Common myeloid progenitor, CD34-positive (primary cell): ENCODE measurements around the gene CHPF.
A peak's percentile ranks its signal among the peaks of the same experiment; 100 is the strongest.

Source experiments
- CTCF ChIA-PET: fragments of 350-600 bp; sonication (Branson Sonifier 250); formaldehyde crosslinking; loops from one replicate; lab custom pipeline; 2021; ENCODE audit warnings: antibody characterized with exemption; lab: Charles Lee
- POLR2A ChIA-PET: fragments of 350-600 bp; sonication (Branson Sonifier 250); formaldehyde crosslinking; loops from one replicate; lab custom pipeline; 2021; ENCODE audit warnings: antibody characterized with exemption; lab: Charles Lee
- DNase-seq, 3 donors: peaks; one replicate each; pipeline versions ENCODE4 v3.0.0 to v3.0.0-alpha.2; 2013
- H3K27ac ChIP-seq, 2 experiments: 1 replicate in 1 of 2; 2 replicates in 1 of 2; pipeline ENCODE4 v1.7.0; 2013; ENCODE audit warnings: inconsistent platforms in 2 of 2, low read length in 2 of 2, mild to moderate bottlenecking in 2 of 2, low read depth in 1 of 2, moderate library complexity in 1 of 2; ENCODE audit not compliant: severe bottlenecking in 2 of 2, insufficient read depth in 1 of 2, poor library complexity in 1 of 2
- H3K27me3 ChIP-seq, 5 experiments: replicated peaks in 2 of 5; 1 replicate in 3 of 5; 2 replicates in 2 of 5; pipeline versions ENCODE4 v1.6.1 to v1.7.0; 2013; ENCODE audit warnings: low read length in 4 of 5, mild to moderate bottlenecking in 2 of 5, moderate library complexity in 2 of 5, inconsistent platforms in 1 of 5; ENCODE audit not compliant: insufficient read depth in 5 of 5, control insufficient read depth in 4 of 5
- H3K36me3 ChIP-seq, 4 experiments: 1 replicate in 2 of 4; 2 replicates in 2 of 4; pipeline versions ENCODE4 v1.6.1 to v1.7.0; 2013; ENCODE audit warnings: low read length in 3 of 4, control low read depth in 1 of 4, mild to moderate bottlenecking in 1 of 4; ENCODE audit not compliant: control insufficient read depth in 4 of 4, insufficient read depth in 4 of 4
- H3K4me1 ChIP-seq, 4 experiments: 1 replicate in 3 of 4; 2 replicates in 1 of 4; pipeline versions ENCODE4 v1.6.1 to v1.7.1; 2013; ENCODE audit warnings: low read length in 3 of 4, mild to moderate bottlenecking in 3 of 4, control low read depth in 1 of 4, inconsistent platforms in 1 of 4, moderate library complexity in 1 of 4; ENCODE audit not compliant: control insufficient read depth in 4 of 4, insufficient read depth in 4 of 4; ENCODE audit errors: control extremely low read depth in 1 of 4
- H3K4me3 ChIP-seq, 7 experiments: 1 replicate in 4 of 7; 2 replicates in 3 of 7; pipeline versions ENCODE4 v1.5.1 to v1.7.0; 2013; ENCODE audit warnings: mild to moderate bottlenecking in 7 of 7, low read length in 6 of 7, moderate library complexity in 6 of 7, inconsistent platforms in 2 of 7, low read depth in 2 of 7, control low read depth in 1 of 7; ENCODE audit not compliant: insufficient read depth in 4 of 7, control insufficient read depth in 1 of 7; ENCODE audit errors: extremely low read depth in 1 of 7
- H3K9me3 ChIP-seq, 5 experiments: 1 replicate in 4 of 5; 2 replicates in 1 of 5; pipeline versions ENCODE4 v1.6.1 to v1.7.1; 2013; ENCODE audit warnings: low read length in 4 of 5, mild to moderate bottlenecking in 2 of 5, inconsistent platforms in 1 of 5, low read depth in 1 of 5, moderate library complexity in 1 of 5; ENCODE audit not compliant: control insufficient read depth in 4 of 5, insufficient read depth in 2 of 5; ENCODE audit errors: control extremely low read depth in 1 of 5
- WGBS: methylation state at CpG from one replicate; pipeline ENCODE4 v1.1.5; 2013; ENCODE audit not compliant: insufficient coverage; 5-methylcytosine and 5-hydroxymethylcytosine counted together

CHPF gene

DNA sequence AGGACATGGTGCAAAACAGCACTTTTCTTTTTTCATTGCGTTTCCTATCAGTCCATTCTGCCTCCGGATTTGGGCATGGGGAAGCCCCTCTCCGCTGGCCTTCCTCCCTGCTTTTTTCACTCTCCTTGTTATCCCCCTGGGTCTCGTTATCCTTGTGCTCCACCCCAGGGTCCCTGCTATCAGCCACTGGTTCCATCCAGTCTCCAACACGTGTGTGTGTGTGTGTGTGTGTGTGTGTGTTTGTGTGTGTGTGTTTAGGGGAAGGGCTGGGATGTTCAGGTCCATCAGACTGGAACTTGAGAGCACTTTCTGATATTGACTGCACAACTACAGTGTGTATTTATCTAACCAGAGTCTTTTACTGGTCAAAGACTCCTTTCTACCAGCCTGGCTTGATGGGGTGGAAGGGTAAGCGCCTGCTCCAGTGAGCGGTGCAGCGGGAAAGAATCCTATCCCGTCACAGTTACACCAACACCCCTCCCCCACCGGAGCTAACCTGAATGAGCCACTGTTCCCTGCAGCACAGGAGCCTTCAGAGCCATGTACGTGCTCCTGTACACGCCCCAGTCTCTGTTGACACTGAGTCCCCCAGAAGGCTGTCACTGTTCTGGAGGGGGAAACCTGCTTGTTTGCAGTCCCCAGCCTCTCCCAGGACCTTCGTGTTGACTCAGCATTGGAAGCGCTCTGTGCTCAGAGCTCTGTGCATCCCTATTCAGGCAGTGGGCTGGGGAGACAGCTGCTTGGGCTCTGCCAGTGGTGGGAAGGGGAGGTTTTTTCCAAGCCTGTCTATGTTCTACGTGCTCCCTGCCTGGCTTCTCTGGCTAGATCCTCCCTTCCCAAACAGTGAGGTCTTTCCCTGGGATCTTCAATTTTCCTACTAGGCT is 33.1 kb upstream of the CHPF start:
- CTCF ChIA-PET = interaction anchor here (0.7 to 2.0 kb wide), 6 partner anchors 9 to 20 kb away, joined by 3 to 10 read pairs (median 6); partner anchors contain the start of gene STK11IP
- Histone ChIP-seq H3K27me3 (peaks cover 0 to 4% (median 0%) of the 10 kb centered on the region in 5 experiments), H3K4me3 (no peak overlapping the region), H3K36me3 (no peaks in the 10 kb centered on the region), H3K9me3 (no peaks in the 10 kb centered on the region), H3K27ac (no peak overlapping the region), H3K4me1 (peaks cover 0 to 7% (median 3%) of the 10 kb centered on the region in 4 experiments)
- POLR2A ChIA-PET = no interaction called here
- no peak for DNase-seq
- 75% methylated on average over 9 of the region's 15 CpGs for WGBS

GRCh38 chr2:219575566-219576504 is 32.2 kb upstream of the CHPF start:
- Histone ChIP-seq H3K4me3 (no peak overlapping the region), H3K9me3 (no peaks in the 10 kb centered on the region), H3K27ac (no peak overlapping the region), H3K27me3 (peaks cover 0 to 4% (median 0%) of the 10 kb centered on the region in 5 experiments), H3K4me1 (peaks cover 0 to 11% (median 7%) of the 10 kb centered on the region in 4 experiments), H3K36me3 (no peaks in the 10 kb centered on the region)
- no peak for DNase-seq
- CTCF ChIA-PET = interaction anchor here (1.2 to 2.4 kb wide), 4 partner anchors 14 to 34 kb away, joined by 3 to 10 read pairs (median 7); partner anchors contain the start of gene STK11IP
- POLR2A ChIA-PET = no interaction called here
- WGBS = 96% methylated on average over 5 of the region's 6 CpGs

- Histone ChIP-seq H3K27ac (no peak overlapping the region), H3K4me3 (no peak overlapping the region), H3K4me1 (peaks cover 0 to 19% (median 15%) of the 10 kb centered on the region in 4 experiments), H3K27me3 (peaks cover 0 to 4% (median 0%) of the 10 kb centered on the region in 5 experiments), H3K9me3 (no peaks in the 10 kb centered on the region), H3K36me3 (peaks cover 0 to 3% (median under 1%) of the 10 kb centered on the region in 4 experiments)
- 95% methylated on average over 21 of the region's 22 CpGs for WGBS
- CTCF ChIA-PET = interaction anchor here (1.1 to 2.4 kb wide), 8 partner anchors 10 to 45 kb away, joined by 3 to 10 read pairs (median 4); partner anchors contain the start of gene STK11IP
- no peak for DNase-seq
- POLR2A ChIA-PET = no interaction called here
Measured at GRCh38 chr2:219574484-219575311, 31.1 kb upstream of the CHPF start.

DNA sequence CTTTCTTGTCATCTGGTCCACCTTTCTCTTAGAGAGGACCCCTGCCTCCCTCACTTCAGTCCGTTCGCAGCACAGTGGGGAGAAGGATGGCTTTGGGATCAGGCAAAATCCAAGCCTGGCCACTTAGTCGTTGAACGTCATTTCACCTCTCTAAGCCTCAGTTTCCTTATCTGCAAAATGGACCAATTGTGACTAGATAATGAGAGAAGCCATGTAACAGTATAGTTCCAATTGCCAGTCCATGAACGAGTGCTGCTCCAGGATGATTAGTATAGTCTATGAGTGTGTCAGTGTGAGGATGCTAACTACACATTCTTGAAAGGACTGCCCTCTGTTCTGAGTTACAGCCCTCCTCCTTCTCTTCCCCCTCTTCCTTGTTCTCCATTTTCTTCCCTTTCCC is 29.6 kb upstream of the CHPF start:
- Histone ChIP-seq H3K36me3 (peaks cover 0 to 7% (median 4%) of the 10 kb centered on the region in 4 experiments), H3K9me3 (no peaks in the 10 kb centered on the region), H3K27me3 (peaks cover 0 to 4% (median 0%) of the 10 kb centered on the region in 5 experiments), H3K4me3 (no peak overlapping the region), H3K4me1 (peaks cover 0 to 17% (median 15%) of the 10 kb centered on the region in 4 experiments), H3K27ac (no peak overlapping the region)
- DNase-seq = no peak
- ChIA-PET CTCF (interaction anchor here (1.0 kb wide), 1 partner anchor 15 kb away, joined by 3 read pairs; no protein-coding TSS in a partner anchor), POLR2A (no interaction called here)
- 98% methylated on average over 5 of the region's 5 CpGs for WGBS

DNA sequence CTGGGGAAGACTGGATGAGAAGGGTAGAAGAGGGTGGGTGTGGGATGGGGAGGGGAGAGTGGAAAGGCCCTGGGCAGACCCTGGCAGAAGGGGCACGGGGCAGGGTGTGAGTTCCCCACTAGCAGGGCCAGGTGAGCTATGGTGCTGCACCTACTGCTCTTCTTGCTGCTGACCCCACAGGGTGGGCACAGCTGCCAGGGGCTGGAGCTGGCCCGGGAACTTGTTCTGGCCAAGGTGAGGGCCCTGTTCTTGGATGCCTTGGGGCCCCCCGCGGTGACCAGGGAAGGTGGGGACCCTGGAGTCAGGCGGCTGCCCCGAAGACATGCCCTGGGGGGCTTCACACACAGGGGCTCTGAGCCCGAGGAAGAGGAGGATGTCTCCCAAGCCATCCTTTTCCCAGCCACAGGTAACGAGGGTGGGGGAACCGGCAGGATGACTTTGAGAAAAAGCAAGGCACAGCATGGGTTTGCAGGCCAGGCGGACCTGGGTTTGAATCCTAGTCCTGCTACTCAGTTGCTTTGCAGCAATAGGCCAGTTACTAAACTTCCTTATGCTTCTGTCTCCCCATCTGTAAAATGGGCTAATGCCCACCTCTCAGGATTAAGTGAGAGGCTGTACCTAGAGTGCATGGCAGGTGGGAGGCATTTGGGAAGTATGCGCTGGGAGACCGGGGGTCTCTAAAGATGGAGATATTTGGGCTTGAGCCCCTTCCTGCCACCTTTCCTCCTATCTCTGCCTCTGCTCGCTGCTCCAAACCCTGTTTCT is 28.8 kb upstream of the CHPF start, which contains the start of gene INHA:
INHA (plus strand) TSS at position 74 of the 765 bp plus-strand sequence; CDS start at position 139, 65 bp downstream.
- Histone ChIP-seq H3K4me1 (peaks cover 0 to 17% (median 15%) of the 10 kb centered on the region in 4 experiments), H3K4me3 (peak within 1 kb of the TSS; percentile 13 to 86 (median 69)), H3K36me3 (peaks cover 0 to 14% (median 8%) of the 10 kb centered on the region in 4 experiments), H3K27me3 (peaks cover 0 to 4% (median 0%) of the 10 kb centered on the region in 5 experiments), H3K9me3 (no peaks in the 10 kb centered on the region), H3K27ac (peak within 1 kb of the TSS in 1 of 2 experiments; percentile 58)
- no peak for DNase-seq
- 93% methylated on average over 12 of the region's 13 CpGs for WGBS
- ChIA-PET CTCF (interaction anchor here (0.7 to 2.2 kb wide), 5 partner anchors 15 to 69 kb away, joined by 3 to 13 read pairs (median 3); partner anchors contain the start of genes CHPF and TMEM198), POLR2A (no interaction called here)
